Right kidney (tissue), 1 donor: Measurements from ENCODE around the gene EPB41L3.

Experiments
- DNase-seq: peaks from one replicate; pipeline ENCODE4 v3.0.0-alpha.2; 2016

EPB41L3 gene

DNA sequence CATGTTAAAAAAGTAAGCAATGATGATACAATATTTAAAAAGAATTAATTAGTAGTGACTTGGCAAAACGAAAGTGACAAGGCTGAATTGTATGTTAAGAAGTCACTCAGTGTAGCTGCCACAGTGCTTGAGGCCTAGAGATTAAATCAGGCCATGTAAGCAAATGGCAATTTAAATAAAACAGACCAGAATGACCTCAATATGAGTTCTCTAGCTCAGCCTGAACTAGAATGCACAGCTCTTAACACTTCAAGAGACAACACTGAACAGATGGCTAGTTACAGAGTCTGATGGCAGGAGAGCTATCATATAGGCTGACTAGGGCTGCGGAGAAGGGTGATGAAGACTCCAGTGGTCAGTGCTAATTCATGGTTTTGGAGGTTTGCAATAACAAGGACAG is 130.3 kb downstream of the EPB41L3 start:
- DNase-seq: no peak

GRCh38 chr18:5410582-5410981 is 133.2 kb downstream of the EPB41L3 start:
- no peak for DNase-seq

DNA sequence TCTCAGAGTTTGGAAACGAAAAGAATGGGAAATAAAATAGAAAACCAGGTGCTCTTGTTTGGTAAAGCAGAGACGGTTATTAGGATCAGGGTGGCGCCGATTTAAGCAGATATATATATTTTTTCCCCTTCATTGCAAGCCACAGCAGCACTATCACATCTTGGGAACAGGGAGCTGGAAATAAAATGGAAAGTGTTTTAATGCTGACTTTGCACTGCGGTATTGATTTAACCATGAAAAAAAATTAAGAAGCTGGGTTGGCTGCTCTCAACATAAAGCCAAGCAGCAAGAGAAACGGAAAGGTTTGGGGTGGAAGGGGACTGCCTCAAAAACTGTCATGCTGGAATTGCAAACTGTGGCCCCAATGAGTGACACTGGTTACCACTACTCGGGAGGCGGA is 145.5 kb downstream of the EPB41L3 start:
- no peak for DNase-seq

DNA sequence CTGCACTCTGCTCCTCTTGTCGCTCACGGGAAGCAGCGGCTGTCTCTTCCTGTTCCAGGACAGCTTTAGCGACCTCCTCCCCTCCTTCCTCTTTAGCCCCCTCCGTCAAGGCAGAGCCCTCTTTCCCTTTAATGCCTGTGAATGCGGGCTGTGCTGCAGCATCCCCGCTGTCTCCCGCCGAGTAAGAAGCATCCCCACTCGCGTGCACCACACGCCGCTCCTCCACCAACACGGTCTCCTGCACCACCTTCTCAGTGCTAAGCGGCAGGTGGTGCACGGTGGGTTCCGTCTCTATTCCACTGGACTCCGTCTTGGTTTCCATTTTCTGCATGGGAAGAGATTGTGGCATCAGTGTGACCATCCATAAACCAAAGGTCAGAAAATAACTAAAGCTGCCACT is 146.7 kb downstream of the EPB41L3 start:
- DNase-seq: no peak

- DNase-seq: no peak
Observed at GRCh38 chr18:5395860-5396448, 147.8 kb downstream of the EPB41L3 start.

DNA sequence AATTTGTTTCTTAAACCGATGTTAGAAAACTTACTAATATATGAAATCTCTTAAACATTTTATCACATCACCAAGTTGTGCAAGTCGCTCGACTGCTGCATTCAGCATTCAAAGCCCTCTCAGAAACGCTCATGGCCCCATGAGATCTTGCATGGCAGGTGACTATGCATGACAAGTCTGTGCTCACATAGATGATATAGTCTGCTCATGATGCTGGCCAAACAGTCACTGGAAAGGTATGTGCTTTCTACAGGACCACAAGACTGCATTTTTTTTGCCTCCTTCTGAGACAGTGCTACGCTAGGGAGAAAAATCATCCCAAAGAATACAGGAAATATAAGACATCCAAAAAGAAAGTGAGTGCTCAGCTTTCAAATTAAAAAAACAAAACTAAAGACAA is 150.0 kb downstream of the EPB41L3 start:
- no peak for DNase-seq

- no peak for DNase-seq
Observed at GRCh38 chr18:5391409-5391808, 152.4 kb downstream of the EPB41L3 start.

- no peak for DNase-seq
Observed at GRCh38 chr18:5389356-5389755, 154.4 kb downstream of the EPB41L3 start.

DNA sequence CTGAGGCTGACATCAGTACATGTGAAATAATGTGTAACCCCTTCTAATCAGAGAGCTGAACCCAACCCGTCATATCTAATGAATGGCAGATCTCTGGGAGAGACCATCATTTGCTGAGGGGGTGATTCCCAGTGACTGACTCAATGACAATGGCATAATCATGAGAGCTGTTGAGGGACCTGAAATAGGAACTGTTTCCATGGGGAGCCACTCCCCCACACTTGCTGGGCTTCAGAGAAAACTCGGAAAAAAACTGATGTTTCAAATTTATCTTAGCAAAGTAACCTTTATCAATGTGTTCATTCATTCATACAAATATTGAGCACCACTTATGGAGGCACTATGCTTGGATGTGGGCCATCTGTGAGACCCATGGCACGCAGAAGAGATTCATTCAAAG is 154.9 kb downstream of the EPB41L3 start:
- DNase-seq: no peak

GRCh38 chr18:5380586-5380985 is 163.2 kb downstream of the EPB41L3 start:
- DNase-seq: no peak

GRCh38 chr18:5376986-5377385 is 166.8 kb downstream of the EPB41L3 start:
- no peak for DNase-seq

GRCh38 chr18:5370332-5370731 is 173.5 kb downstream of the EPB41L3 start:
- DNase-seq: no peak

DNA sequence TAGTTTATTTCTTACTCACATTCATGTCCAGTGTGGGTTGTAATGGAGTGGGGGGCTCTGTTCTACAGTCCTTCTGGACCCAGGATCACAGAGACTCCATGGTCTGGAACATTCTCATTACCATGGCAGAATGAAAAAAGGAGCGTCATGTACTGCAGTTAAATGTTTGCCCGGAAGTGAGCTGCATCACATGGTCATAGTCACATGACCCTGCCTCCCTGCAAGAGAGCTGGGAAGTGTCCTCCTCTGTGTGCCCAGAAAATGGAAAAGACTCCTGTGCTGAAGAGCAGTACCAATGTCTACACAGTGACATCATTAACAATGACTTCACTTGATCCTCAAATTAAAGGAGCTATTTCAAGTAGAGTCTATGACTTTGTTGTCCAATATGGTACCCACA is 174.3 kb downstream of the EPB41L3 start:
- no peak for DNase-seq

GRCh38 chr18:5365443-5365842 is 178.4 kb downstream of the EPB41L3 start:
- no peak for DNase-seq

- no peak for DNase-seq
Observed at GRCh38 chr18:5350636-5351035, 193.2 kb downstream of the EPB41L3 start.
